K562 (cell line): ENCODE data around the gene STIM1. TPM values are rescaled to one million over a fixed set of nuclear protein-coding genes. Genes with fewer than 3 reads are reported as not detected.

Source experiments
- ETS1 ChIP-seq: conservative IDR thresholded peaks from 2 replicates; pipeline ENCODE4 v1.6.1; 2011; ENCODE audit warnings: low read depth, mild to moderate bottlenecking, low read length; ENCODE audit not compliant: control insufficient read depth
- ID3 ChIP-seq, 2 experiments: fragments of 250-450 bp in 1 of 2; fragments of 450-650 bp in 1 of 2; sonication (Bioruptor Pico) in 1 of 2; IDR thresholded peaks; 2 replicates each; pipeline versions ENCODE4 v1.6.1 to v1.8.0; 2016 to 2021; ENCODE audit warnings: mild to moderate bottlenecking in 2 of 2, moderate library complexity in 2 of 2, missing compliant biosample characterization in 1 of 2, missing genetic modification characterization in 1 of 2
- KDM4B ChIP-seq, 2 experiments: fragments of 450-650 bp in 1 of 2; sonication (generic) in 1 of 2; IDR thresholded peaks; 2 replicates each; pipeline ENCODE4 v1.6.1; 2016 to 2017; ENCODE audit warnings: borderline replicate concordance in 2 of 2, antibody characterized with exemption in 1 of 2, low read depth in 1 of 2, mild to moderate bottlenecking in 1 of 2
- MAFG ChIP-seq: fragments of 450-650 bp; conservative IDR thresholded peaks from 2 replicates; pipeline ENCODE4 v1.6.1; 2016; ENCODE audit warnings: missing genetic modification characterization, missing compliant biosample characterization
- MAZ ChIP-seq, 2 experiments: fragments of 450-650 bp in 1 of 2; sonication (generic) in 1 of 2; formaldehyde crosslinking; IDR thresholded peaks in 1 of 2; conservative IDR thresholded peaks in 1 of 2; 2 replicates each; pipeline versions ENCODE4 v1.4.0 to v1.5.0; 2020; ENCODE audit warnings: mild to moderate bottlenecking in 1 of 2, missing genetic modification reagents in 1 of 2
- NEUROD1 ChIP-seq: fragments of 150-350 bp; IDR thresholded peaks from 2 replicates; pipeline ENCODE4 v1.6.1; 2014; ENCODE audit warnings: borderline replicate concordance, low read length, low read depth; ENCODE audit not compliant: partially characterized antibody
- NRF1 ChIP-seq, 2 experiments: fragments of 450-650 bp; IDR thresholded peaks in 1 of 2; conservative IDR thresholded peaks in 1 of 2; 2 replicates each; pipeline ENCODE4 v1.6.1; 2014; ENCODE audit warnings: mild to moderate bottlenecking in 2 of 2
- PHF8 ChIP-seq: fragments of 200-600 bp; sonication (generic); IDR thresholded peaks from 2 replicates; pipeline ENCODE4 v1.6.1; 2012; ENCODE audit warnings: mixed run types, mild to moderate bottlenecking, inconsistent platforms, low read length, moderate library complexity, borderline replicate concordance
- PRDM10 ChIP-seq: fragments of 450-650 bp; IDR thresholded peaks from 2 replicates; pipeline ENCODE4 v1.6.1; 2018; ENCODE audit not compliant: partially characterized antibody
- RBFOX2 ChIP-seq: fragments of 200-400 bp; formaldehyde crosslinking; IDR thresholded peaks from 2 replicates; pipeline ENCODE4 v1.6.1; 2017; ENCODE audit warnings: low read depth, mild to moderate bottlenecking, low read length, moderate library complexity
- SIX5 ChIP-seq, 2 experiments: IDR thresholded peaks; 2 replicates each; pipeline ENCODE4 v1.6.1; 2011; ENCODE audit warnings: low read length in 2 of 2, borderline replicate concordance in 1 of 2, low read depth in 1 of 2, mild to moderate bottlenecking in 1 of 2, moderate library complexity in 1 of 2; ENCODE audit not compliant: insufficient read depth in 1 of 2
- TCF3 ChIP-seq: sonication (generic); formaldehyde crosslinking; IDR thresholded peaks from 2 replicates; pipeline ENCODE4 v1.4.0; 2020; ENCODE audit warnings: mild to moderate bottlenecking, missing genetic modification reagents
- TCF7L2 ChIP-seq: fragments of 150-350 bp; IDR thresholded peaks from 2 replicates; pipeline ENCODE4 v1.6.1; 2016; ENCODE audit warnings: low read depth, mild to moderate bottlenecking, low read length, moderate library complexity
- TFAP4 ChIP-seq: sonication (generic); formaldehyde crosslinking; IDR thresholded peaks from 2 replicates; pipeline ENCODE4 v1.8.0; 2022; ENCODE audit warnings: missing genetic modification reagents, mild to moderate bottlenecking, moderate library complexity, borderline replicate concordance
- VEZF1 ChIP-seq: fragments of 200-800 bp; sonication (Bioruptor generic); IDR thresholded peaks from 2 replicates; pipeline ENCODE4 v1.6.1; 2017; ENCODE audit warnings: missing genetic modification characterization, missing compliant biosample characterization
- ZNF766 ChIP-seq: fragments of 200-800 bp; sonication (Bioruptor generic); conservative IDR thresholded peaks from 2 replicates; pipeline ENCODE4 v1.6.1; 2016; ENCODE audit warnings: missing genetic modification characterization, missing compliant biosample characterization
- polyA plus RNA-seq, 8 experiments: library from polyadenylated mRNA; depleted of rRNA in 4 of 8; stranded (reverse) in 5 of 8; unstranded in 3 of 8; fragments of >200 nt; fragmentation: Nextera tagmentation in 2 of 8; fragmentation: Illumina TruSeq in 1 of 8; extraction: Ambion mirVana in 2 of 8; extraction: Trizol in 1 of 8; gene quantifications; 2 replicates each; pipeline versions ENCODE4 v1.2.1 to v1.2.3, GENCODE V29; 2011 to 2014; ENCODE audit warnings: inconsistent platforms in 1 of 8, missing spikeins in 1 of 8
- total RNA-seq, 7 experiments: library from RNA; depleted of rRNA in 6 of 7; stranded (reverse); fragments of >200 nt in 6 of 7; fragmentation: Illumina TruSeq in 2 of 7; extraction: Trizol in 2 of 7; gene quantifications; 2 replicates each; pipeline versions ENCODE4 v1.2.1 to v1.2.3, GENCODE V29; 2011 to 2021; ENCODE audit warnings: low replicate concordance in 1 of 7

Gene STIM1
- total and polyA plus RNA-seq, 9 of the 15 experiments (the other 6 are each of a cell fraction or from before 2014, with no cell fraction given): 7.7 to 50.5 (median 22.5) TPM

GRCh38 chr11:3859373-3859881, 4.0 kb downstream of the STIM1 start (continued):
- TF ChIP-seq TFAP4 (CRISPR knock-in tag) (peak; percentile 18; the same call in 1 of the 2 replicates), ZNF766 (CRISPR knock-in tag) (peak; percentile 86), NEUROD1 (no peak), MAZ (CRISPR knock-in tag; conservative IDR thresholded peaks at IDR 0.05 in 1 of 2, IDR thresholded peaks at IDR 0.05 in 1 of 2) (0 out of 4 replicates have a peak, but pooled peaks of 1 of the 2 experiments have one; percentile 30), TCF7L2 (no peak), KDM4B (IDR thresholded peaks at IDR 0.05; ENCODE audit: borderline replicate concordance in 2 of 2, low read depth in 1 of 2) (0 out of 4 replicates have a peak, but pooled peaks of 1 of the 2 experiments have one; percentile 52), SIX5 (IDR thresholded peaks at IDR 0.05; ENCODE audit: borderline replicate concordance in 1 of 2, insufficient read depth in 1 of 2, low read depth in 1 of 2, low read length in 2 of 2) (no peak), ID3 (CRISPR knock-in tag; IDR thresholded peaks at IDR 0.05) (no peak), ID3 (tag; IDR thresholded peaks at IDR 0.05) (0 out of 2 replicates have a peak, but pooled peaks have one; percentile 47), MAFG (tag) (no peak), ETS1 (no peak), NRF1 (conservative IDR thresholded peaks at IDR 0.05 in 1 of 2, IDR thresholded peaks at IDR 0.05 in 1 of 2) (peak in 1 of 2 experiments; percentile 32; a peak in 1 of 4 replicates), RBFOX2 (0 out of 2 replicates have a peak, but pooled peaks have one; percentile 26), VEZF1 (peak; percentile 61), PRDM10 (peak; percentile 11), TCF3 (peak; percentile 31; the same call in 1 of the 2 replicates), PHF8 (peak; percentile 8; the same call in 1 of the 2 replicates)
